AG08396 (cell line): ENCODE results near the gene HEBP2.
"Not testable (repeated sequence)": the region's sequence is repeated elsewhere in the genome, so short reads cannot be mapped to it uniquely, and the experiment has no call there.

Experiments used
- DNase-seq: peaks from one replicate; pipeline ENCODE4 v3.0.0; 2012; ENCODE audit warnings: low spot score, mixed read lengths

Gene HEBP2

GRCh38 chr6:138403801-138404665 lies at the start of gene HEBP2:
HEBP2 (plus strand) TSS chr6:138404223; CDS start chr6:138404496, 273 bp downstream.
- DNase-seq: peak; percentile 92

GRCh38 chr6:138357928-138358327 lies 46.1 kb upstream of the HEBP2 start:
- no peak for DNase-seq

- DNase-seq: not testable (repeated sequence)
These were observed 35.3 kb upstream of the HEBP2 start for GRCh38 chr6:138368684-138369083.

- DNase-seq: no peak
These were observed 33.2 kb upstream of the HEBP2 start for GRCh38 chr6:138370631-138371451.

GRCh38 chr6:138371452-138371711 lies 32.6 kb upstream of the HEBP2 start:
- no peak for DNase-seq

GRCh38 chr6:138371720-138372119 lies 32.3 kb upstream of the HEBP2 start:
- DNase-seq: no peak

- no peak for DNase-seq
These were observed 31.1 kb upstream of the HEBP2 start for GRCh38 chr6:138372711-138373463.

GRCh38 chr6:138374230-138374629 lies 29.8 kb upstream of the HEBP2 start:
- no peak for DNase-seq

GRCh38 chr6:138374815-138375214 lies 29.2 kb upstream of the HEBP2 start:
- DNase-seq: no peak

GRCh38 chr6:138377042-138377441 lies 27.0 kb upstream of the HEBP2 start:
- no peak for DNase-seq

GRCh38 chr6:138377844-138378243 lies 26.2 kb upstream of the HEBP2 start, which contains the start of gene SMIM28:
SMIM28 (plus strand) TSS chr6:138377905; CDS start chr6:138378073, 168 bp downstream.
- DNase-seq: no peak

- DNase-seq: no peak
These were observed 25.6 kb upstream of the HEBP2 start for GRCh38 chr6:138378463-138378862.

GRCh38 chr6:138382498-138383265 lies 21.3 kb upstream of the HEBP2 start:
- DNase-seq: no peak

- no peak for DNase-seq
These were observed 20.2 kb upstream of the HEBP2 start for GRCh38 chr6:138383776-138384175.

GRCh38 chr6:138386897-138387296 lies 17.1 kb upstream of the HEBP2 start:
- DNase-seq: no peak

GRCh38 chr6:138387577-138388368 lies 16.2 kb upstream of the HEBP2 start:
- no peak for DNase-seq

GRCh38 chr6:138389551-138389950 lies 14.5 kb upstream of the HEBP2 start:
- DNase-seq: no peak

- no peak for DNase-seq
These were observed 9.9 kb upstream of the HEBP2 start for GRCh38 chr6:138393871-138394783.

GRCh38 chr6:138396709-138397108 lies 7.3 kb upstream of the HEBP2 start:
- no peak for DNase-seq
